NOMO-1 treated with dmso at 0.1 percent for 144 hours (cell line): ENCODE data around the gene CFAP97D2.
"Not testable (repeated sequence)": the region's sequence is repeated elsewhere in the genome, so short reads cannot be mapped to it uniquely, and the experiment has no call there.

ENCODE experiments used
- DNase-seq: peaks from one replicate; lab custom pipeline; 2025; ENCODE audit not compliant: unreplicated experiment; lab: John Stamatoyannopoulos, UW

The CFAP97D2 gene

DNA sequence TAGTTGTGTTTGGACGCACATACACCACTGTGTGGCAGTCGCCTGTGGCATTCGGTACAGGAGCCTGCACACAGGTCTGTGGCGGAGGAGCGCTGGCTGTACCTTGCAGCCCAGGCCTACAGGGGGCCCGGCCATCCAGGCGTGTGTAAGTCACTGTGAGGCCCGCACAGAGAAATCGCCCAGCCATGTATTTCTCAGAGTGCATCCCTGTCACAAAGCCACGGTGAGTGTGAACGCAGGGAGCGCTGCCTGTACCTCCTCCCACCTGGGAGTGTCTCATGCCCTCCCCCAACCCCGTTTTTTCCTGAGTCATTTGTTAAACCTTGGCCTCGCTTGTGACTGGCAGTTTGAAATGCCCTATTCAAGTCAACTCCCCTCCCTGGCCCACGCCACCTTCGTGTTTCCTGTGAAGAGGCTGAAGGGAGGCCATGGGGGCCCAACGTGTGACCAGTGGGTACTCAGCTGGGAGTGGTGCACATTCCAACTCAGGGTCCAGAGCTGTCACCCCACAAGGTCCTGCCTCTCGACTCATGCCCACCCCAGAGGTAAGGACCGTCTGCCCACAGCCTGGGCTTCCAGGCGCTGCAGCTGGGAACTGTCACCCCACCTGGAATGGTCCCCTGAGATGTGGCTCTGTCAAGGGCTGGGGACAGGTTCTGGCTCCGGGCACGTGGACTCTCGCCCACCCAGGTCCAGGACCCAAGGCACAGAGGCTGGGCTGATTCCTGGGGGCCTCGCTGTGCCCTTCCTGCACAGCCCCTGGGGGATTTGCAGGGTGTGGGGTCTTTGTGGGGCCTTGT, 35.1 kb upstream of the CFAP97D2 start:
- DNase-seq, result no peak

DNA sequence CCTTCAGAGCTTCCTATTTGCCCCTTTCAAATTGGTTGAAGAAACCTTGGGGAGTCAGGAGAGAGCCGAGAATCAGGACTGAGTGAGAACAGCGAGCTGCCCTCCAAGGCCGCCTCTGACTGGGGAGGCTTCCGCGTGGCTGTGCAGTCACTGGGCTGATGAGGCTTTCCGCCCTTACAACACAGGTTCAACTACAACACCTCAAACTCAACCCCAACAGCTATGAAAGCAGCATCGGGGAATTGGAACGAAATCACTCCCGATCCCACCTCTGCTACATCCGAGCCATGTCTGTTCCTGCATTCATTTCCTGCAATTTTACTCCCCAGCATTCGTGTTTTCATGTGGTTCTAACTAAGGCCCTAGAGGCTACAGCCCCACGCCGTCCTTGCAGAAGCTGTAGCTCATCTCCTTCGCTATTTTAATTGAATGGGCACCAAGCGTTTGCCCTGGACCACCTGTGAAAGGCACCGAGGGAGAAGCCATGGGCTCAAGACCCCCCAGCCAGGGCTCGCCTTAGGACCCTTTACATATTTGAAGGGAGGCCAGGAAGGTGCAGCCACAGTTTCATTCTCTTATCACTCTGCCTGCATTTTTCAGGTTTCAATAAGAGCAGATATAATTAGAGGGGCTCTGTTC, 34.3 kb upstream of the CFAP97D2 start:
- no peak for DNase-seq

DNA sequence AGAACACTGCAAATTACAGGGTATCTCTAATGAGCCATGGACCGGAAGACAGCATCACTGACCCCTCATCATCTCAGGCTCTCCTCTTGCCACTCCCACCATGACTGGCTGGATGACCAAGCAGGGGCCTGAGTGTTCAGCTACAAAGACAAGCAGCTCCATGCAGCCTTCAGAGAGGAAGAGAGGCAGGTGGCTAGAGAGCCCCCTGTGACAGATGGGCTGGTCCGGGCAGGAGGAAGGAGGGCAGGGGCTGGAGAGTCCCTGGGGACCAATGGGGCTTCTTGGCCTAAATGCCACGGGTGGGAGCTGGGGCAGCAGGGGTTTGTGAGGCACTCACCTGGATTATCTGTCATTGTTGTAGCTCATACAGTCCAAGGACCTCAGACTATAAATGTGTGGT, 33.8 kb upstream of the CFAP97D2 start:
- DNase-seq, result no peak

DNA sequence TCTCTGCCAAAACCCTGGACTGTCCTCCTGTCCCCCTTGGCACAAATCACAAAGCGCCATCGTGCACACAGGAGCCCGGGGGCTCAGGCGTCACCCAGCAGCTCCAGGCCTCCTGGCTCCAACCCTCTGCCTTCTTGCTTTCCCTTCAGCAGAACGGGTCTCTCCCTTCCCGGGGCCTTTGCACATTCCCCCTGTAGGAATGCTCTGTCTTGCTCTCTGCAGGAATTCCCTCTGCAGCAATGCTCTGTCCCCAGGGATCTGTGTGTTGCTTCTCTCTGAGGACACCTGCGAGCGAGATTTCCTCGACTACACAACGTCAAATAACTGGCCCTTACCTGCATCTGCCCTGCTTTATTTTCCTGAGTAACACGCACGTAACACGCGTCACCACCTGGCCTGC, 33.3 kb upstream of the CFAP97D2 start:
- DNase-seq, result no peak

DNA sequence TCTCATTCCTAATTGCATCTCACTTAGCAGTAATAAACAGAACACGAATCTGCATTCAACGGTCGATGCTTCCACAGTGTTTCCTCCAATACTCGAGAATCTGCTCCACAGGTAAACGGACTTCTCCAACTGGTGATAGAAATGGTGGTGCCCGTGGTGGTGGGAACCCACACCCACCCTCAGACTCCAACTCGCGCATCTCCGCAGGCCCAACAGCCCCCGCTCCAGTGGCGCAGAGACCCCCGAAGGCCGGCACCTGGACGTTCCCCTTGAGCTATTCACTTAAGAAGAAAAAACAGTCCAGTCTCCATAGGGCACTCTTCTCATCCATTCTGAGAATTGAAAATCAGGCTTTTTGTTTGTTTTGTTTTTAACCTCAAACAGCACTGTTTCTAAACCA, 32.9 kb upstream of the CFAP97D2 start:
- DNase-seq, result no peak

DNA sequence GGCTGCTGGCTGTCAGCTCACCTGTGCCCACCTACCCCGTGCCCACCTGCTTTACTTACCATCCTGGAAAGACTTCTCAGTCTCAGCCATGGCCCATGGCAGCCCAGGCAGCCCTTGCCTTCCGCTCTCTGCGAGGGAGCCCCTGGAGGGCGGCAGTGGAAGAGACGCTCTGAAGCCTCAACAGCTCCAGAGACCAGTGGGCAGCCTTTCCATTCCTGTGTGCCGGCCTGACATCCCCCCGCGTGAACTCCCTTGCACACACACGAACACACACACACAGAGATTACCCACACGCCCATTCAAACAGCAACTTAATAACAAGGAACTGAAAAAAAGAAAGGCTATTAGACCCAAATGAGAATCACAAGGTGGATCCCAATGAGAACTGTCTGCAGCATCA, 32.4 kb upstream of the CFAP97D2 start:
- DNase-seq, result no peak

DNA sequence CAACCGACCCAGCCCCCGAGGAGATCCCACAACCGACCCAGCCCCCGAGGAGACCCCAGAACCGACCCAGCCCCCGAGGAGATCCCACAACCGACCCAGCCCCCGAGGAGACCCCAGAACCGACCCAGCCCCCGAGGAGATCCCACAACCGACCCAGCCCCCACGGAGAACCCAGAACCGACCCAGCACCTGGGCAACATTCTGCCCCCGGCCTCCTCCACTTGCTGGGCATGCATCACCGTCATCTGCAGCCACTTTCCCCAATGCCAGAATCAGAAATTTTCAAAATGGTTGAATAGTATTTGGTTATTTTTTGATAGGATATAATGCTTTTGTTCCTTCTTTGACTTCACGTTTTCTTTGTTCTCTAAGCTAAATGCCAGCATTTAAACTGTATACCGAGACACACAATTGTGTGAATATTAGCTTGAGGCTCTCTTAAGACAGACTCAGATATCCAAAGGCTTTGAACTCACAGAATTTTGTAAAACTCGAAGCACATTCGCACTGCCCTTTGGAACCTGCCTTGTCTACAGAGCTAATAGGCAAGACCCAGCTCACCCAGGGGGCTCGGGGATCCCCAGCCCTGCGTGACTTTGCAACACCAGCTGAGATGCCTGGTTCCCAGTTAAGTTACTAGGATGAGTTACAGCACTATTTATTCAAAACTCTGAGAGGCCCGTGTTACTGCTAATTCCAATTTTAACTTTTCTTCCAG, 31.1 kb upstream of the CFAP97D2 start:
- no peak for DNase-seq

DNA sequence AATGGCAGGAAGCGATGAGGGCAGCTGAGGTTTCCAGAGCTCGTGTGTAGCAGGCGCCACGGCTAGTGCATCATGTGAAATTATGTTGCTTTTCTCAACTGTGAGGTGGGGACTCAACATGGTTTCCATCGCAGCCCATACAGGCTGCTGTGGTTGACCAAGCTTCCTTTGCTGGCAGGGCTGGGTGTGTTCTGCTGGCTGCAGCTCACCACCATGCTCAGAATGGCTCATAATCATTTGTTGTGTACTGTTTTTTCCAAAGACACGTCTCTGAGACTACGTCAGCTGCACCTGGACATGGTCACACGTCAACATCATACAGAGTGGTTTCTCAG, 30.6 kb upstream of the CFAP97D2 start:
- DNase-seq, result no peak

DNA sequence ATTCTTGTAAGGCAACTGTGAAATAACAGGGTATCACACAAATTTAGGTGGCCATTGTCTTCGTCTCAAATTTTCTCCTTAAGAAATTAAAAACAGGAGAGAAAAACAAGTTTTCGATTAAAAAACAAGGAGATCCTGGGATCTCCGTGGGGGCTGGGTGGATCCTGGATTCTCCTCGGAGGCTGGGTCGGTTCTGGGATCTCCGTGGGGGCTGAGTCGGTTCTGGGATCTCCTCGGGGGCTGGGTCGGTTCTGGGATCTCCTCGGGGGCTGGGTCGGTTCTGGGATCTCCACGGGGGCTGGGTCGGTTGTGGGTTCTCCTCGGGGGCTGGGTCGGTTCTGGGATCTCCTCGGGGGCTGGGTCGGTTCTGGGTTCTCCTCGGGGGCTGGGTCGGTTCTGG, 30.2 kb upstream of the CFAP97D2 start:
- not testable (repeated sequence) for DNase-seq

DNA sequence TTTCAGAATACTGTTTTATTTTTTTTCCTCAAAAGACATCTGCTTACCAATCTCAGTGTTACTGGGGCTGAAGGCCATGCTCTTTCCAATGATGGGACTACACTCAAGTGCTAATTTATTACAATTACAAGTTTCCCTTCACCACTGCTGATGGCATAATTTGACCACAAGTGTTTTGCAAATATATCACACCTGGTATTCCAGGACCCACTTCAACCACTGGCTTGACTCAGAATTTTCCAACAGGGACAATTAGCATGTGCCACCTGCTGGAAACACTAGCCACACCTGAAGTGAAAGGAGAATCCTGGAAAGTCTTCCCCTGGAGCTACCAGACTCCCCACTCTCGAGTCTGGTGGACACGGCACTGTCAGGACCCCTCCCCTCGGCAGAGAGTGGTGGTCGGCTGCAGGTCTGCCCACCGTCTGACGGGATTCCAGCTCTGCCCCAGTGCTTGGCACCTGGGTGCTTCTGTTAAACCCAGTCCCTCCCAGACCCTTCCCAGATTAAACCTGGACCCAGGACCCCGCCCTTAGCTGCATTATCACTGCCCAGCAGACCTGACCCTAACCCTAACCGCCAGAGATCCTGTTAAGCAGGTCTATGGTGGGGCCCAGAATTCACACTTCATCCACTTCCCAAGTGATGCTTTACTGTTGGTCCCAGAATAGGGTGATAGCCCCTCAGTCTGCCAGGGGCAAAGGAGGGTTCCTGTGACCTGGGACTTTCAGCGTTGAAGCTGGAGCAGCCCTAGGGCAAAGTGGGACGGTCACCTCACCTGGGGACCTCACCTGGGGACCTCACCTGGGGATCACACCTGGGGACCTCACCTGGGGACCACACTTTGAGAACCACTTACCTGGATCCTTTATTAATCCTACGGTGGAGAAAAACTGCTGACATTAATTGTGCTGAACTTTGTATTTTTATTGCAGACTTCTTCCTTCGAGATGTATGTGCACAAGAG, 29.0 kb upstream of the CFAP97D2 start:
- no peak for DNase-seq

DNA sequence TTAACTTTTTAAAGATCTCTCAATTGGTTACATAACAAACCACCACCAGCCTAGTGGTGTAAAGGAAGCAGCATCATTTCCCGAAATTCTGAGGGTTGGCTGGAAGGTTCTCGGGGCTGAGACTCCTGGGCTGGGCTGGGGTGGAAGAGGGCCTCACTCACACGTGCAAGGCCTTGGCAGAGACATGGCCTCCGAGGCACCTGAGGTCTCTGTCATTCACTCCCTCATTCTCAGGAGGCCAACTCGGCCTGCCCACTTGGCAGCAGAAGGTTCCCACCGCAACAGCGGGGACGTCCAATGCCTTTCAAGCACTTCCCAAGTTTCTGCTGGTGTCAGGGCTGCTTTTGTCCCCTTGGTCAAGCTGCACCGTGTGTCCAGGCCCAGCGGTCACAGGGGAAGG, 28.0 kb upstream of the CFAP97D2 start:
- no peak for DNase-seq

DNA sequence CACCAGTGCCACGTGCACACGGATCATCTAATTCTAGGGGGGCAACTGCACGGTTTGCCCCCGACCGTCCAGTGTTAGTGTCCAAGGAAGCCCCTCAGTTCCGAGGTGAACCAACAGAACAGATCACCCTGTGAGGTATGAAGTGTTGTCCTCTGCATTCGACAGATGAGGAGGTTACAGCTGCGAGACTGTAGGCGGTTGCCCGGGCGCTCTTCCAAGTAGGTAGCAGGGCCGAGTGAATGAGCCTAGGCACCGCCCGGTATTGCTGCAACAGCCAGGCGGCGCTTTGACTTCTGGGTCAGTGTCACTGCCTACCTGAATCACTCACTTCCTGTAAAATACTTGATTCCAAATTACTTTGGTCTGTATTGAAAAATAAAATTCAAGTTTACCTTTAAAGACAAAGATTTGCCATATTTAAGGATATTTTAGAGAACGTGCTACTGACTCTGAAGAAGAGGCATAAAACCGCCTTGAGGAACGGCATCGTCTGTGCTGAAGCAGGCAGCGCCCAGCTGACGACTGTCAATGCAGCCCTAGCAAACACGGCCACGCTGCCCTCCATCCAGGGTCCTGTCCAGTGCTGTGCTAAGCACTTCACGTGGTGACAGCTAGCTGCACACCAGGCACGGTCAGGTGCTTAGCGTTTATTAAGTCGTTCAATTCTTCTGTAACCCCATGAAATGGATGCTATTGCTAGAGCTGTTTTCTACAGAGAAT, 27.3 kb upstream of the CFAP97D2 start:
- peak; percentile 38 for DNase-seq

DNA sequence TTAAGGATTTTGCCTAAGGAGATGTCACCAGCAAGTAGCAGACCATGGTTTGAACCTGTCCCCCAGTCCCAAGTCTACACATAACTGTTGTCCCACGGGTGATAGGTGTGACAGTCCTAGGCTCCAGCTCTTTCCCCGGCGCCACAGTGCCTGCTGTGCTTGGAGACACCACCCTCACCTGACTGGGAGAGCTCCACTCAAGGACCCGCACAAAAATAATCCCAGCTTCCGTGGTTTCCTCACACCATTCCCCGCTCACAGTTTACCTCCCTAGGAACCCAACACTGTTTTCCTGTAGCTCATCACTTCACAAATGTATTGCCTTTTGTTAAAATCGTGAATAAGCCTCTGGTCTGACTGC, 26.8 kb upstream of the CFAP97D2 start:
- no peak for DNase-seq

DNA sequence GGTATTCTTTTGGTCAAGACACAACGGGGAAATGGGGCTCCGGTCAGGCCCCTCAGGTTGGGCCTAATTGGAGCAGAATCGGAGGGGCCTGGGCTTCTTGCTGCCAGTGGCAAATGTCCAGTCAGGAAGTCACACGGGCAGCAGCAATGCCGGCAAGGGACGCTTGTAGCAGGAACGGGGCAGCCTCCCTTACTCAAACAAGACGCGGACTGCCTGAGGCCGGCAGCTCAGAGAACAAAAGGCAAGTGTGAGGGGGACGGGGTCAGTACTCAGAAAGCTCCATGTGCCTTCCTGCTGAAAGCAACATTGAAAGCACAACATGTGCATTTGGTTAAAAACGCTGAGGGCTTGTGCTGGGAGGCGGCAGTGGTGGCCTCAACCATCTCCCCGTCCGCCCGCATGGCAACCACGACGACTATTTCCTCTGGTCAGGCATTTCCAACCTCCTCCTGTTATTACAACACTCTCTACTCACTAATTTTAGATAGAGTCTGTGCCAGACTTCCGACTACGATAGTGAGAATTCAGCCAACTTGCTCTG, 26.2 kb upstream of the CFAP97D2 start:
- DNase-seq, result peak; percentile 60

DNA sequence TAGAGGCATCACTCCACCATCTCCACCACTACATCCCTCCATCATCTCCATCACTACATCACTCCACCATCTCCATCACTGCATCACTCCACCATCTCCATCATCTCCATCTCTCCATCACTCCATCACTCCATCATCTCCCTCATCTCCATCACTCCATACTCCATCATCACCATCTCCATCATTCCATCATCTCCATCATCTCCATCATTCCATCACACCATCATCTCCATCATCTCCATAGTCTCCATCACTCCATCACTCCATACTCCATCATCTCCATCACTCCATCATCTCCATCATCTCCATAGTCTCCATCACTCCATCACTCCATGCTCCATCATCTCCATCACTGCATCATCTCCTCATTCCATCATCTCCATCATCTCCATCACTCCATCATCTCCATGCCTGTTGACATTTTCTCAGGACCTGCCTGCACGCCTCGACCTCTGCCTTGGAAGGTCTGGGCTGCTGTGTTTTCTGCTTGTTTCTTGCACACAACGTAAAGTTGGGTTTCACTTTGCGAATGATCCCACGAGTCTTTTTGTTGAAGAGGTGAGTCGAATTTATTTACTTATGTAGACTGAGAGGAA, 25.5 kb upstream of the CFAP97D2 start:
- DNase-seq, result no peak

DNA sequence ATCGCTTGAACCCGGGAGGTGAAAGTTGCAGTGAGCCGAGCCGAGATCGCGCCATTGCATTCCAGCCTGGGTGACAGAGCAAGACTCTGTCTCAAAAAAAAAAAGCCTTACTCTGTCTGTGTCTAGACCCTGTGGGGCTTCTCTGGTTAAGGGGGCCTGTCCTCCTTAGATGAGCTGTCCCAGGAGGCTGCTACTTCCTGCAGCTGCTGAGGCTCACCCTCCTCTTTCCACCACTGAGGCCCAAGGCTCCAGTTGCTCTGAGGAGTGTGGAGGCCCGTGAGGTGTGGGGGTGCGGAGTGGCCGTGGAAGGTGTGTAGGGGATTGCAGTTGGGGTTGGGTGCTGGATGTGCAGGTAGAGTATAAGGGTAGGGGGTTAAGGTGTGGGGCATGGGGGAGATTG, 24.6 kb upstream of the CFAP97D2 start:
- no peak for DNase-seq

DNA sequence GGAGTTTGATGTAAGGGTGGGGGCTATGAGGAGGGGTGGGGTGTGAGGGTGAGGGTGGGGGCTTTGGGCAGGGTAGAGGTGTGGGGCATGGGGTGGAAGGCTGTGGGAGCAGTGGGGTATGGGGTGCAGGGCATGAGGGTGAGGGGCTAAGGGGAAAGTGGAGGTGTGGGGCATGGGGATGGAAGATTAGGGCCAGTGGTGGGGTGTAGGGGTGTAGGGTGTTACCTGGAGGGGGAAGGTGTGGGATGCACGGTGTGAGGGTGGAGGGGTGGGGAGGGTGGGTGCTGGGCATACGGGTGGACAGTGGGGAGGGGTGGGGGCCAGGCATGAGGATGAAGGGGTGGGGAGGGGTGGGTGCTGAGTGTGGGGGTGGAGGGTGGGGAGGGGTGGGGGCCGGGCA, 23.7 kb upstream of the CFAP97D2 start:
- no peak for DNase-seq

DNA sequence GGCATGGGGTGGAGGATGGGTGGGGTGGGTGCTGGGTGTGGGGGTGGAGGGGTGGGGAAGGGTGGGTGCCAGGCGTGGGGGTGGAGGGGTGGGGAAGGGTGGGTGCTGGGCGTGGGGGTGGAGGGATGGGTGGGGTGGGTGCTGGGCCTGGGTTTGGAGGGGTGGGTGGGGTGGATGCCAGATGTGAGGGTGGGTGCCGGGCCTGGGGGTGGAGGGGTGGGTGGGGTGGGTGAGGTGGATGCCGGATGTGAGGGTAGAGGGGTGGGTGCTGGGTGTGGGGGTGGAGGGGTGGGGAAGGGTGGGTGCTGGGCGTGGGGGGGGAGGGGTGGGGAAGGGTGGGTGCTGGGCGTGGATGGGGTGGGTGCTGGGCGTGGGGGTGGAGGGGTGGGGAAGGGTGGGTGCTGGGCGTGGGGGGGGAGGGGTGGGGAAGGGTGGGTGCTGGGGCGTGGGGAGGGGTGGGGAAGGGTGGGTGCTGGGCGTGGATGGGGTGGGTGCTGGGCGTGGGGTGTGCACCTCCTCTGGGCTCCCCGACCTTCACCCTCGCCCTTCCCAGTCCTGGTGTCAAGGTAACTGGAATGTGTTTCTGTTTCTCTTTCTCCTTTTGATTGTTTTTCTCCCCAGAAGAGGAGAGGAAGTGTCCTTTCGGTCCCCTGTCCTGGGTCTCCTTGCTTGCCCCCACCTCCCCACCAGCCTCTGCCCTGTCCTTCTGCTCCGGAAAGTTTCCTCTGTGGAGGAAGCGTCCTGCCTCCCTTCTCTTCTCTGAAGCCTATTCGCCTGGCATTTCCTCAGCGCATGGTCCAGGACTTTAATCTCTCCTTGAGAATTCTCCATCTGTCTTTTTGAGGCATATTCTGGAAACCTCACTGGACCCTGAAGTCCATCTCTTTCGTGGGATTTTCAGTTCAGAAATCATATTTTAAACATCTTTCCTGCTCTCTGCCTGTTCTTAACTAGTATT, 22.9 kb upstream of the CFAP97D2 start:
- no peak for DNase-seq
